Measurements from ENCODE around the gene PSMD3.

PSMD3 gene

GRCh38 chr17:40015998-40016985 is 35.7 kb downstream of the PSMD3 start:
- TF ChIP-seq CREB1 (IDR thresholded peaks at IDR 0.05; ENCODE audit: low read depth): no peak

- no peak for TF ChIP-seq FOXM1 (IDR thresholded peaks at IDR 0.05; ENCODE audit: borderline replicate concordance, low read depth)
- TF ChIP-seq CEBPB (IDR thresholded peaks at IDR 0.05): no peak
- TF ChIP-seq TAF1 (IDR thresholded peaks at IDR 0.05; ENCODE audit: low read depth): no peak
- no peak for TF ChIP-seq NFIC (IDR thresholded peaks at IDR 0.05)
- TF ChIP-seq RAD21 (IDR thresholded peaks at IDR 0.05; ENCODE audit: low read depth): no peak
These were observed 36.9 kb downstream of the PSMD3 start for GRCh38 chr17:40017422-40018080.

GRCh38 chr17:40018211-40019121 is 37.9 kb downstream of the PSMD3 start:
- no peak for TF ChIP-seq YY1 (IDR thresholded peaks at IDR 0.05; ENCODE audit: low read depth)
- TF ChIP-seq TCF12 (IDR thresholded peaks at IDR 0.05; ENCODE audit: low read depth): no peak
- no peak for TF ChIP-seq NFIC (IDR thresholded peaks at IDR 0.05)
- TF ChIP-seq CREB1 (IDR thresholded peaks at IDR 0.05; ENCODE audit: low read depth): no peak
- no peak for TF ChIP-seq USF1 (IDR thresholded peaks at IDR 0.05)
- no peak for TF ChIP-seq RAD21 (IDR thresholded peaks at IDR 0.05; ENCODE audit: low read depth)
- TF ChIP-seq REST (IDR thresholded peaks at IDR 0.05; ENCODE audit: low read depth): no peak
- TF ChIP-seq MAX (IDR thresholded peaks at IDR 0.05): no peak
- TF ChIP-seq EP300 (IDR thresholded peaks at IDR 0.05; ENCODE audit: borderline replicate concordance): no peak
- no peak for TF ChIP-seq CEBPB (IDR thresholded peaks at IDR 0.05)
- TF ChIP-seq TEAD4 (IDR thresholded peaks at IDR 0.05): no peak
- no peak for TF ChIP-seq ZBTB7A (IDR thresholded peaks at IDR 0.05; ENCODE audit: low read depth)
- no peak for TF ChIP-seq TAF1 (IDR thresholded peaks at IDR 0.05; ENCODE audit: low read depth)
- no peak for TF ChIP-seq EGR1 (IDR thresholded peaks at IDR 0.05)
- no peak for TF ChIP-seq FOXM1 (IDR thresholded peaks at IDR 0.05; ENCODE audit: borderline replicate concordance, low read depth)

GRCh38 chr17:40019140-40019991 is 38.8 kb downstream of the PSMD3 start:
- TF ChIP-seq TAF1 (IDR thresholded peaks at IDR 0.05; ENCODE audit: low read depth): no peak
- TF ChIP-seq REST (IDR thresholded peaks at IDR 0.05; ENCODE audit: low read depth): no peak
- TF ChIP-seq TEAD4 (IDR thresholded peaks at IDR 0.05): no peak
- no peak for TF ChIP-seq EGR1 (IDR thresholded peaks at IDR 0.05)
- no peak for TF ChIP-seq RAD21 (IDR thresholded peaks at IDR 0.05; ENCODE audit: low read depth)
- no peak for TF ChIP-seq EP300 (IDR thresholded peaks at IDR 0.05; ENCODE audit: borderline replicate concordance)
- TF ChIP-seq MAX (IDR thresholded peaks at IDR 0.05): no peak
- no peak for TF ChIP-seq ZBTB7A (IDR thresholded peaks at IDR 0.05; ENCODE audit: low read depth)
- TF ChIP-seq USF1 (IDR thresholded peaks at IDR 0.05): no peak

All from Ishikawa (cell line).